Sigmoid colon (tissue), 7 donors: ENCODE measurements around the gene TTC17. TPM values are rescaled to one million over a fixed set of nuclear protein-coding genes. Genes with fewer than 3 reads are reported as not detected.
"Not testable (repeated sequence)": the region's sequence is repeated elsewhere in the genome, so short reads cannot be mapped to it uniquely, and the experiment has no call there.

Source experiments
- DNase-seq: peaks from one replicate; pipeline ENCODE4 v3.0.0-alpha.2; 2019
- H3K27ac ChIP-seq, 4 donors: fragments of 200-600 bp; sonication (generic); one replicate each; pipeline ENCODE4 v1.5.1; 2016 to 2019; ENCODE audit warnings: mild to moderate bottlenecking in 1 of 4
- H3K27me3 ChIP-seq, 3 donors: fragments of 200-600 bp; sonication (generic); one replicate each; pipeline ENCODE4 v1.5.1; 2019; ENCODE audit warnings: mild to moderate bottlenecking in 1 of 3
- H3K36me3 ChIP-seq, 4 donors: fragments of 200-600 bp; sonication (generic); one replicate each; pipeline ENCODE4 v1.5.1; 2016 to 2019
- H3K4me1 ChIP-seq, 4 donors: fragments of 200-600 bp; sonication (generic); one replicate each; pipeline ENCODE4 v1.5.1; 2017 to 2019
- H3K4me3 ChIP-seq, 4 donors: fragments of 200-600 bp; sonication (generic); one replicate each; pipeline ENCODE4 v1.5.1; 2017 to 2019; ENCODE audit warnings: mild to moderate bottlenecking in 2 of 4, moderate library complexity in 1 of 4
- H3K9me3 ChIP-seq, 4 donors: fragments of 200-600 bp in 3 of 4; sonication (generic) in 3 of 4; one replicate each; pipeline versions ENCODE4 v1.5.1 to v1.6.1; 2013 to 2019
- CTCF ChIP-seq, 4 experiments: fragments of 450-650 bp in 3 of 4; fragments of 200-600 bp in 1 of 4; IDR thresholded peaks; one replicate each; pipeline ENCODE4 v1.5.1; 2016 to 2019; ENCODE audit warnings: antibody characterized with exemption in 4 of 4, mild to moderate bottlenecking in 3 of 4, moderate library complexity in 2 of 4
- EP300 ChIP-seq, 4 donors: sonication (generic); formaldehyde crosslinking; IDR thresholded peaks; one replicate each; pipeline ENCODE4 v1.6.1; 2017; ENCODE audit warnings: antibody characterized with exemption in 4 of 4
- POLR2A ChIP-seq, 2 donors: fragments of 450-650 bp; IDR thresholded peaks; one replicate each; pipeline ENCODE4 v1.6.1; 2016; ENCODE audit warnings: antibody characterized with exemption in 2 of 2, mild to moderate bottlenecking in 2 of 2, moderate library complexity in 2 of 2
- POLR2AphosphoS5 ChIP-seq, 4 donors: sonication (generic); formaldehyde crosslinking; IDR thresholded peaks; one replicate each; pipeline ENCODE4 v1.6.1; 2017; ENCODE audit warnings: antibody characterized with exemption in 4 of 4
- WGBS, 2 donors: extraction: QIAGEN DNeasy Blood & Tissue Kit; methylation state at CpG; one replicate each; pipeline ENCODE4 v1.1.7; 2013; 5-methylcytosine and 5-hydroxymethylcytosine counted together
- intact Hi-C: fragments of 100-400 bp; cut with DNase I; formaldehyde crosslinking; loops from one replicate; pipeline ENCODE4 v1.15.1; 2023
- polyA plus RNA-seq, 3 donors: library from polyadenylated mRNA; stranded (reverse); fragments of 200-250 nt; gene quantifications; one replicate each; pipeline ENCODE4 v1.2.3, GENCODE V29; 2013
- total RNA-seq, 4 donors: library from RNA; depleted of rRNA; stranded (reverse); fragments of >200 nt; gene quantifications; one replicate each; pipeline ENCODE4 v1.1.0, GENCODE V29; 2016
- donor health status: healthy with polysubstance abuse.
- donor health status: Bipolar disorder and iron deficiency.
- donor health status: healthy.

TTC17 gene
- total and polyA plus RNA-seq, 7 donors: 8.4 to 102 (median 79.2) TPM

GRCh38 chr11:43410394-43410793 lies 51.7 kb downstream of the TTC17 start:
- TF ChIP-seq POLR2A (IDR thresholded peaks at IDR 0.05) (no peak), EP300 (IDR thresholded peaks at IDR 0.05) (no peak), POLR2AphosphoS5 (IDR thresholded peaks at IDR 0.05) (no peak), CTCF (IDR thresholded peaks at IDR 0.05) (no peak)
- H3K27ac ChIP-seq: no peak overlapping the region
- intact Hi-C loops: no loop called here
- no peak overlapping the region for H3K4me3 ChIP-seq
- DNase-seq: no peak
- no peaks in the 10 kb centered on the region for H3K4me1 ChIP-seq
- H3K36me3 ChIP-seq: peaks cover 23 to 96% (median 29%) of the 10 kb centered on the region in 4 donors
- no peaks in the 10 kb centered on the region for H3K9me3 ChIP-seq
- 20 to 75% methylated on average over 5 of the region's 5 CpGs for WGBS, 2 donors
- H3K27me3 ChIP-seq: no peaks in the 10 kb centered on the region

GRCh38 chr11:43418197-43418596 lies 59.5 kb downstream of the TTC17 start:
- Histone ChIP-seq H3K36me3 (peaks cover 5 to 57% (median 8%) of the 10 kb centered on the region in 4 donors), H3K27ac (no peak overlapping the region), H3K4me1 (no peaks in the 10 kb centered on the region), H3K4me3 (no peak overlapping the region), H3K9me3 (no peaks in the 10 kb centered on the region), H3K27me3 (no peaks in the 10 kb centered on the region)
- intact Hi-C loops: loop anchor here (5.0 kb wide), 1 partner anchor 96 kb away; no protein-coding TSS in a partner anchor
- WGBS, 2 donors: 21 to 66% methylated on average over 2 of the region's 2 CpGs
- no peak for TF ChIP-seq EP300 (IDR thresholded peaks at IDR 0.05)
- TF ChIP-seq POLR2AphosphoS5 (IDR thresholded peaks at IDR 0.05): no peak
- no peak for DNase-seq

GRCh38 chr11:43419460-43419859 lies 60.7 kb downstream of the TTC17 start:
- intact Hi-C loops: loop anchor here (5.0 kb wide), 1 partner anchor 97 kb away; no protein-coding TSS in a partner anchor
- H3K4me1 ChIP-seq: no peaks in the 10 kb centered on the region
- H3K36me3 ChIP-seq: peaks cover 5 to 46% (median 8%) of the 10 kb centered on the region in 4 donors
- no peak for DNase-seq
- no peaks in the 10 kb centered on the region for H3K27me3 ChIP-seq
- TF ChIP-seq POLR2A (IDR thresholded peaks at IDR 0.05) (no peak), CTCF (IDR thresholded peaks at IDR 0.05) (peak in 3 of 4 experiments; percentile 36 to 39 (median 37))
- no peak overlapping the region for H3K4me3 ChIP-seq
- H3K9me3 ChIP-seq: no peaks in the 10 kb centered on the region
- H3K27ac ChIP-seq: no peak overlapping the region

GRCh38 chr11:43427971-43428370 lies 69.3 kb downstream of the TTC17 start:
- H3K36me3 ChIP-seq: peaks cover 0 to 33% (median 2%) of the 10 kb centered on the region in 4 donors
- WGBS, 2 donors: 84 to 85% methylated on average over 1 of the region's 1 CpG
- H3K4me1 ChIP-seq: no peaks in the 10 kb centered on the region
- H3K27me3 ChIP-seq: no peaks in the 10 kb centered on the region
- no peak for DNase-seq
- TF ChIP-seq CTCF (IDR thresholded peaks at IDR 0.05) (no peak), EP300 (IDR thresholded peaks at IDR 0.05) (no peak), POLR2AphosphoS5 (IDR thresholded peaks at IDR 0.05) (no peak), POLR2A (IDR thresholded peaks at IDR 0.05) (no peak)
- no peak overlapping the region for H3K4me3 ChIP-seq
- H3K27ac ChIP-seq: no peak overlapping the region
- H3K9me3 ChIP-seq: no peaks in the 10 kb centered on the region
- intact Hi-C loops: no loop called here

- H3K9me3 ChIP-seq, H3K27me3 ChIP-seq, H3K4me3 ChIP-seq, intact Hi-C loops, DNase-seq, H3K4me1 ChIP-seq, H3K27ac ChIP-seq: not testable (repeated sequence)
- peaks cover 0 to 35% (median 2%) of the 10 kb centered on the region in 4 donors for H3K36me3 ChIP-seq
- WGBS, 2 donors: 98 to 100% methylated on average over 1 of the region's 1 CpG
Observed at GRCh38 chr11:43430916-43431315, 72.2 kb downstream of the TTC17 start.

GRCh38 chr11:43434893-43435292 lies 76.2 kb downstream of the TTC17 start:
- intact Hi-C loops: no loop called here
- Histone ChIP-seq H3K4me1 (no peaks in the 10 kb centered on the region), H3K9me3 (no peaks in the 10 kb centered on the region), H3K27me3 (no peaks in the 10 kb centered on the region), H3K4me3 (no peak overlapping the region), H3K36me3 (peaks cover 0 to 51% (median 10%) of the 10 kb centered on the region in 4 donors), H3K27ac (no peak overlapping the region)
- TF ChIP-seq EP300 (IDR thresholded peaks at IDR 0.05) (no peak), CTCF (IDR thresholded peaks at IDR 0.05) (no peak), POLR2AphosphoS5 (IDR thresholded peaks at IDR 0.05) (no peak), POLR2A (IDR thresholded peaks at IDR 0.05) (no peak)
- 97 to 100% methylated on average over 1 of the region's 1 CpG for WGBS, 2 donors
- DNase-seq: no peak
